IMR-90 (cell line): ENCODE measurements around the gene OSGIN1.

Source experiments
- CHD1 ChIP-seq: IDR thresholded peaks from 2 replicates; pipeline ENCODE4 v1.6.1; 2012; ENCODE audit warnings: low read depth, low read length, improper control_type of control experiment
- CTCF ChIP-seq: conservative IDR thresholded peaks from 2 replicates; pipeline ENCODE4 v1.5.1; 2012; ENCODE audit warnings: mild to moderate bottlenecking, low read depth, low read length, improper control_type of control experiment
- ELK1 ChIP-seq: fragments of 150-350 bp; IDR thresholded peaks from 2 replicates; pipeline ENCODE4 v1.6.1; 2016; ENCODE audit warnings: low read depth, mild to moderate bottlenecking, low read length, moderate library complexity, borderline replicate concordance
- MAFK ChIP-seq: IDR thresholded peaks from 2 replicates; pipeline ENCODE4 v1.6.1; 2012; ENCODE audit warnings: low read depth, low read length, improper control_type of control experiment
- MAZ ChIP-seq: IDR thresholded peaks from 2 replicates; pipeline ENCODE4 v1.6.1; 2012; ENCODE audit warnings: low read depth, mild to moderate bottlenecking, low read length, improper control_type of control experiment, moderate library complexity, borderline replicate concordance
- POLR2A ChIP-seq: IDR thresholded peaks from 2 replicates; pipeline ENCODE4 v1.6.1; 2012; ENCODE audit warnings: mild to moderate bottlenecking, low read depth, low read length
- RAD21 ChIP-seq: IDR thresholded peaks from 2 replicates; pipeline ENCODE4 v1.6.1; 2012; ENCODE audit warnings: low read length, improper control_type of control experiment
- RFX5 ChIP-seq: IDR thresholded peaks from 2 replicates; pipeline ENCODE4 v1.8.0; 2012; ENCODE audit warnings: low read depth, mild to moderate bottlenecking, low read length, moderate library complexity
- SMC3 ChIP-seq: fragments of 150-350 bp; IDR thresholded peaks from 2 replicates; pipeline ENCODE4 v1.6.1; 2016; ENCODE audit warnings: low read depth, mild to moderate bottlenecking, antibody characterized with exemption, low read length, moderate library complexity
- USF2 ChIP-seq: fragments of 150-350 bp; IDR thresholded peaks from 2 replicates; pipeline ENCODE4 v1.6.1; 2017; ENCODE audit warnings: mild to moderate bottlenecking, antibody characterized with exemption, low read length, low read depth

GRCh38 chr16:84013787-84014569 is 60.9 kb downstream of the OSGIN1 start:
- no peak for TF ChIP-seq MAZ
- no peak for TF ChIP-seq POLR2A
- TF ChIP-seq MAFK: no peak
- TF ChIP-seq CTCF: no peak
- TF ChIP-seq CHD1: no peak
- TF ChIP-seq USF2: no peak
- TF ChIP-seq ELK1: no peak
- no peak for TF ChIP-seq RFX5
- no peak for TF ChIP-seq SMC3
- no peak for TF ChIP-seq RAD21
